ENCODE results near the gene ARVCF.

GRCh38 chr22:20063271-20064139 is 46.9 kb upstream of the ARVCF start:
- TF ChIP-seq, protein P1, sequence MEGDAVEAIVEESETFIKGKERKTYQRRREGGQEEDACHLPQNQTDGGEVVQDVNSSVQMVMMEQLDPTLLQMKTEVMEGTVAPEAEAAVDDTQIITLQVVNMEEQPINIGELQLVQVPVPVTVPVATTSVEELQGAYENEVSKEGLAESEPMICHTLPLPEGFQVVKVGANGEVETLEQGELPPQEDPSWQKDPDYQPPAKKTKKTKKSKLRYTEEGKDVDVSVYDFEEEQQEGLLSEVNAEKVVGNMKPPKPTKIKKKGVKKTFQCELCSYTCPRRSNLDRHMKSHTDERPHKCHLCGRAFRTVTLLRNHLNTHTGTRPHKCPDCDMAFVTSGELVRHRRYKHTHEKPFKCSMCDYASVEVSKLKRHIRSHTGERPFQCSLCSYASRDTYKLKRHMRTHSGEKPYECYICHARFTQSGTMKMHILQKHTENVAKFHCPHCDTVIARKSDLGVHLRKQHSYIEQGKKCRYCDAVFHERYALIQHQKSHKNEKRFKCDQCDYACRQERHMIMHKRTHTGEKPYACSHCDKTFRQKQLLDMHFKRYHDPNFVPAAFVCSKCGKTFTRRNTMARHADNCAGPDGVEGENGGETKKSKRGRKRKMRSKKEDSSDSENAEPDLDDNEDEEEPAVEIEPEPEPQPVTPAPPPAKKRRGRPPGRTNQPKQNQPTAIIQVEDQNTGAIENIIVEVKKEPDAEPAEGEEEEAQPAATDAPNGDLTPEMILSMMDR (conservative IDR thresholded peaks at IDR 0.05; ENCODE audit: low read depth, low read length) = no peak
- TF ChIP-seq EZH2 (IDR thresholded peaks at IDR 0.05; ENCODE audit: borderline replicate concordance, low read depth, low read length, poor library complexity, severe bottlenecking) = no peak
